Lower leg skin (tissue), 3 donors: ENCODE data around the gene CFAP97D2.

ENCODE experiments used
- CTCF ChIP-seq, 3 donors: fragments of 450-650 bp; IDR thresholded peaks; one replicate each; pipeline ENCODE4 v1.5.1; 2016; ENCODE audit warnings: antibody characterized with exemption in 3 of 3, mild to moderate bottlenecking in 3 of 3, moderate library complexity in 2 of 3
- POLR2A ChIP-seq, 2 donors: fragments of 450-650 bp; IDR thresholded peaks; one replicate each; pipeline ENCODE4 v1.6.1; 2016 to 2017; ENCODE audit warnings: antibody characterized with exemption in 2 of 2, mild to moderate bottlenecking in 1 of 2, moderate library complexity in 1 of 2

DNA sequence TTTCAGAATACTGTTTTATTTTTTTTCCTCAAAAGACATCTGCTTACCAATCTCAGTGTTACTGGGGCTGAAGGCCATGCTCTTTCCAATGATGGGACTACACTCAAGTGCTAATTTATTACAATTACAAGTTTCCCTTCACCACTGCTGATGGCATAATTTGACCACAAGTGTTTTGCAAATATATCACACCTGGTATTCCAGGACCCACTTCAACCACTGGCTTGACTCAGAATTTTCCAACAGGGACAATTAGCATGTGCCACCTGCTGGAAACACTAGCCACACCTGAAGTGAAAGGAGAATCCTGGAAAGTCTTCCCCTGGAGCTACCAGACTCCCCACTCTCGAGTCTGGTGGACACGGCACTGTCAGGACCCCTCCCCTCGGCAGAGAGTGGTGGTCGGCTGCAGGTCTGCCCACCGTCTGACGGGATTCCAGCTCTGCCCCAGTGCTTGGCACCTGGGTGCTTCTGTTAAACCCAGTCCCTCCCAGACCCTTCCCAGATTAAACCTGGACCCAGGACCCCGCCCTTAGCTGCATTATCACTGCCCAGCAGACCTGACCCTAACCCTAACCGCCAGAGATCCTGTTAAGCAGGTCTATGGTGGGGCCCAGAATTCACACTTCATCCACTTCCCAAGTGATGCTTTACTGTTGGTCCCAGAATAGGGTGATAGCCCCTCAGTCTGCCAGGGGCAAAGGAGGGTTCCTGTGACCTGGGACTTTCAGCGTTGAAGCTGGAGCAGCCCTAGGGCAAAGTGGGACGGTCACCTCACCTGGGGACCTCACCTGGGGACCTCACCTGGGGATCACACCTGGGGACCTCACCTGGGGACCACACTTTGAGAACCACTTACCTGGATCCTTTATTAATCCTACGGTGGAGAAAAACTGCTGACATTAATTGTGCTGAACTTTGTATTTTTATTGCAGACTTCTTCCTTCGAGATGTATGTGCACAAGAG, 29.0 kb upstream of the CFAP97D2 start:
- TF ChIP-seq POLR2A (IDR thresholded peaks at IDR 0.05) (no peak), CTCF (IDR thresholded peaks at IDR 0.05) (no peak)
